ENCODE results near the gene MAL. TPM values are rescaled to one million over a fixed set of nuclear protein-coding genes. Genes with fewer than 3 reads are reported as not detected.

Gene MAL
- total RNA-seq, 1 experiment from 2014 or later = 1.6 TPM

DNA sequence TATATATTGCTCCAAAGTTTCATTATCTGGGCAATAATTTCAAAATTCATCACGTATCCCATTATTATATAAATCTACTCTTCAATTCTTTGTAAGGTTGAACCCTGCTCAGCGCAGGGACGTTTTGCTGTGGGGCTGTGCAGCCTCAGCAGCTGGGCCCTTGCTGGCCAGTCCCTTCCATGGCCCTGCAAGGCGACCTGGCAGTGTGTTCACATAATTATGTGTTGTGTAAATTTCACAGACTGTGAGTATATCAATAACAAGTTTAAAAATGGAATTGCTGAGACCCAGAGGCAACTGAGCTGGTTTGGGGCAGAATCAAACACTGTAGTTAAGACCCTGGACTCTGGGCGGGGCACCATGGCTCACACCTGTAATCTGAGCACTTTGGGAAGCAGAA is 16.1 kb upstream of the MAL start:
- DNase-seq = no peak
- Histone ChIP-seq H3K79me2 (ENCODE audit: low read length) (no peaks in the 10 kb centered on the region), H3F3A (ENCODE audit: low read length, unreplicated experiment) (no peaks in the 10 kb centered on the region), H3K27me3 (ENCODE audit: low read length) (no peaks in the 10 kb centered on the region), H3K9me3 (ENCODE audit: low read length) (no peaks in the 10 kb centered on the region), H3K27ac (ENCODE audit: low read length) (no peak overlapping the region), H3K4me2 (ENCODE audit: low read length) (no peak overlapping the region), H3K9ac (ENCODE audit: low read length) (no peak overlapping the region), H3K4me1 (ENCODE audit: insufficient read depth, low read length) (no peaks in the 10 kb centered on the region), H3K36me3 (ENCODE audit: low read depth, low read length) (no peaks in the 10 kb centered on the region), H3K4me3 (ENCODE audit: low read length) (no peak overlapping the region), H3K9me2 (replicated peaks; ENCODE audit: low read length) (no peaks in the 10 kb centered on the region), H4K20me1 (ENCODE audit: low read length) (no peaks in the 10 kb centered on the region), H2AFZ (ENCODE audit: low read length) (no peak overlapping the region)
- intact Hi-C loops (cut with micrococcal nuclease) = no loop called here
- no TSS peak for BruUV-seq (replicated peaks)
- TF ChIP-seq EZH2 (IDR thresholded peaks at IDR 0.05; ENCODE audit: low read length, unreplicated experiment) (no peak), EZH2phosphoT487 (IDR thresholded peaks at IDR 0.05; ENCODE audit: borderline replicate concordance, low read length) (no peak)
- TF ChIP-seq, protein P1, sequence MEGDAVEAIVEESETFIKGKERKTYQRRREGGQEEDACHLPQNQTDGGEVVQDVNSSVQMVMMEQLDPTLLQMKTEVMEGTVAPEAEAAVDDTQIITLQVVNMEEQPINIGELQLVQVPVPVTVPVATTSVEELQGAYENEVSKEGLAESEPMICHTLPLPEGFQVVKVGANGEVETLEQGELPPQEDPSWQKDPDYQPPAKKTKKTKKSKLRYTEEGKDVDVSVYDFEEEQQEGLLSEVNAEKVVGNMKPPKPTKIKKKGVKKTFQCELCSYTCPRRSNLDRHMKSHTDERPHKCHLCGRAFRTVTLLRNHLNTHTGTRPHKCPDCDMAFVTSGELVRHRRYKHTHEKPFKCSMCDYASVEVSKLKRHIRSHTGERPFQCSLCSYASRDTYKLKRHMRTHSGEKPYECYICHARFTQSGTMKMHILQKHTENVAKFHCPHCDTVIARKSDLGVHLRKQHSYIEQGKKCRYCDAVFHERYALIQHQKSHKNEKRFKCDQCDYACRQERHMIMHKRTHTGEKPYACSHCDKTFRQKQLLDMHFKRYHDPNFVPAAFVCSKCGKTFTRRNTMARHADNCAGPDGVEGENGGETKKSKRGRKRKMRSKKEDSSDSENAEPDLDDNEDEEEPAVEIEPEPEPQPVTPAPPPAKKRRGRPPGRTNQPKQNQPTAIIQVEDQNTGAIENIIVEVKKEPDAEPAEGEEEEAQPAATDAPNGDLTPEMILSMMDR (conservative IDR thresholded peaks at IDR 0.05; ENCODE audit: low read depth, low read length) = no peak
- ChIA-PET POLR2A (ENCODE audit: unreplicated experiment) (no interaction called here), CTCF (no interaction called here)
- ATAC-seq = no peak

DNA sequence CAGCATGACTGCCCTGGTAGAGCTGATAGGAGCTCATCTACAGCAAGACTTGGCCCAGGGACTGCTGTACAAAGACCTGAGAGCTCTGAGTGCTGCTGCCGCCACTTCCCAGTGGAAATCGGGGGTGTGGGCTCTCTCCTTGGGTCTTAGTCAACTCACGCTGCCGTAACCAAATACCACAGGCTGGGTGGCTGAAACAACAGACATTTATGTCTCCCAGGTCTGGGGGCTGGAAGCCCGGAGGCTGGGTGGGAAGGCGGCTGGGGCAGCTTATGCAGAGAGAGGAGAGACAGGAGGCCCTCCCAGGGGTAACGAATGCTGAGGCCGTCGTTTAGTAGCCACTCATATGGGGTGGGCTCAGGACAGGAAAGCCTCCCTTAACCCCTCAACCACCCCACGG is 15.4 kb upstream of the MAL start:
- H3K9me3 ChIP-seq (ENCODE audit: low read length) = no peaks in the 10 kb centered on the region
- H3K27me3 ChIP-seq (ENCODE audit: low read length) = no peaks in the 10 kb centered on the region
- intact Hi-C loops (cut with micrococcal nuclease) = no loop called here
- H3K4me3 ChIP-seq (ENCODE audit: low read length) = no peak overlapping the region
- TF ChIP-seq EZH2 (IDR thresholded peaks at IDR 0.05; ENCODE audit: low read length, unreplicated experiment) = no peak
- TF ChIP-seq EZH2phosphoT487 (IDR thresholded peaks at IDR 0.05; ENCODE audit: borderline replicate concordance, low read length) = no peak
- TF ChIP-seq, protein P1 (conservative IDR thresholded peaks at IDR 0.05; ENCODE audit: low read depth, low read length) = no peak
- H3K9ac ChIP-seq (ENCODE audit: low read length) = no peak overlapping the region
- H3K36me3 ChIP-seq (ENCODE audit: low read depth, low read length) = no peaks in the 10 kb centered on the region
- H4K20me1 ChIP-seq (ENCODE audit: low read length) = no peaks in the 10 kb centered on the region
- ChIA-PET POLR2A (ENCODE audit: unreplicated experiment) (no interaction called here), CTCF (no interaction called here)
- DNase-seq = no peak
- BruUV-seq (replicated peaks) = no TSS peak
- H3K9me2 ChIP-seq (replicated peaks; ENCODE audit: low read length) = no peaks in the 10 kb centered on the region
- H3K4me2 ChIP-seq (ENCODE audit: low read length) = no peak overlapping the region
- no peak for ATAC-seq
- no peak overlapping the region for H2AFZ ChIP-seq (ENCODE audit: low read length)
- no peaks in the 10 kb centered on the region for H3K79me2 ChIP-seq (ENCODE audit: low read length)
- H3K27ac ChIP-seq (ENCODE audit: low read length) = no peak overlapping the region
- no peaks in the 10 kb centered on the region for H3K4me1 ChIP-seq (ENCODE audit: insufficient read depth, low read length)
- no peaks in the 10 kb centered on the region for H3F3A ChIP-seq (ENCODE audit: low read length, unreplicated experiment)

DNA sequence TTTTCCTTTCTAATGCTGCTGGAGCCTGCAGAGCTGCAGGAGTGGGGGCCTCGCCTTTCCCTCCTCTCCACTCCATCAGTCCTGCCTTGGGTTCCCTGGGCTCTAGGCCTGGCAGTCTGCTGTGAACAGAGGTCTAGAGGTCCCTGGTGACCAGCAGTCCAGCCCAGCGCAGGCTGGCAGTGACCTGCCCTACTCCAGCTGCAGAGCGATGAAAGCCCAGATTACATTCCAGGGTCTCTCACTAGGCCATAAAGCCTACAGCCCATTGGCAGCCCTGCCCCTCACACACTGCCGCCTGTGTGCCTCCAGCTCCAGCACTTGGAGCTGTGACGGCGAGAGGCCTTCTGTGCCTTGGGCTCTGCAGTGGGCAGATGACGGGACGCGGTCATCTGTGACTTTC is 14.8 kb upstream of the MAL start:
- no TSS peak for BruUV-seq (replicated peaks)
- DNase-seq (no peak), ATAC-seq (no peak)
- Histone ChIP-seq H3K9me3 (ENCODE audit: low read length) (no peaks in the 10 kb centered on the region), H3K27me3 (ENCODE audit: low read length) (no peaks in the 10 kb centered on the region), H3K9ac (ENCODE audit: low read length) (no peak overlapping the region), H3K27ac (ENCODE audit: low read length) (no peak overlapping the region), H4K20me1 (ENCODE audit: low read length) (no peaks in the 10 kb centered on the region), H3K4me2 (ENCODE audit: low read length) (no peak overlapping the region), H3K4me3 (ENCODE audit: low read length) (no peak overlapping the region), H2AFZ (ENCODE audit: low read length) (no peak overlapping the region), H3F3A (ENCODE audit: low read length, unreplicated experiment) (no peaks in the 10 kb centered on the region), H3K79me2 (ENCODE audit: low read length) (no peaks in the 10 kb centered on the region), H3K9me2 (replicated peaks; ENCODE audit: low read length) (no peaks in the 10 kb centered on the region), H3K4me1 (ENCODE audit: insufficient read depth, low read length) (no peaks in the 10 kb centered on the region), H3K36me3 (ENCODE audit: low read depth, low read length) (no peaks in the 10 kb centered on the region)
- TF ChIP-seq EZH2phosphoT487 (IDR thresholded peaks at IDR 0.05; ENCODE audit: borderline replicate concordance, low read length) = no peak
- TF ChIP-seq, protein P1 (conservative IDR thresholded peaks at IDR 0.05; ENCODE audit: low read depth, low read length) = no peak
- no peak for TF ChIP-seq EZH2 (IDR thresholded peaks at IDR 0.05; ENCODE audit: low read length, unreplicated experiment)
- ChIA-PET POLR2A (ENCODE audit: unreplicated experiment) (no interaction called here), CTCF (no interaction called here)
- intact Hi-C loops (cut with micrococcal nuclease) = no loop called here
